Fibroblast of skin of left quadriceps (primary cell): ENCODE results near the gene B3GAT2.
A peak's percentile ranks its signal among the peaks of the same experiment; 100 is the strongest.

Source experiments
- DNase-seq, 2 experiments: peaks; one replicate each; pipeline ENCODE4 v3.0.0-alpha.2; 2013; ENCODE audit warnings: low read depth in 2 of 2

The B3GAT2 gene

GRCh38 chr6:70900047-70900446 is 56.8 kb downstream of the B3GAT2 start:
- DNase-seq, result no peak

GRCh38 chr6:70894001-70894400 is 62.9 kb downstream of the B3GAT2 start:
- DNase-seq, result no peak

DNA sequence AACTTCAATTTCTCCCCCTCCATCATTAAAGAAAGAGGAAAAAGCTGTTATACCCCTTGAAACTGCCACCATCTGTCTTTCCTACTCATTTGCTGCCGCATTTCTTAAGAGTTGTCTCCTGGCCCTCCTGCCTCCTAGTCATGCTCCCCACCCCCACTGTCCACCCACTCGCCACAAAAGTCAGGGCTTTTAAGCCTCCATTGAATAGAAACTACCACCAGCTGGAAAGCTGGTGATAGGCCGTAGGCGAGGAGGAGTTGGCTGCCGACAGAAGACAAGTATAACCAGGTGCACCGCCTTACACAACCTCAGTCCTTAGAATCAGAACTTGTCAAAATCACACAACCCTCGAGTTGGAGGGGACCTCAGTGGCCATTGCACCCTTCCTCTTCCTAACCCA is 67.6 kb downstream of the B3GAT2 start:
- DNase-seq, result no peak

DNA sequence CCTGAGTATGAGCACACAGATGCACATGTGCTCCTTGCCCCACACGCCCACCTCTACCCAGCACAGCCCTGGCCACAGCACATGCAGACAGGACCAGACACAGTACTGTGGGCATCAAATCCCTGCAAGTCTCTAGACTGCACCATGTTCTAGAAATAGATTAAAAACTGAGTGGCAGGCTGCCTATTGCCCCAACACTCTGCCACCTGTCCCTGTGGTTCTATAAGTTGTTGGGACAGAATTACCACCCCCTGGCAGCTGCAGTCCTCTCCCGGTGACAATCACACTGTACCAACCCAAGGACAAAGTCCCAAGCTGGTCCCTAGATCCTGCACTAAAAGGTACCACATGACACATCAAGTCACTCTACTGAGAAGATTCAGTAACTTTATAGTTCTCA is 70.2 kb downstream of the B3GAT2 start:
- DNase-seq, result no peak

- no peak for DNase-seq
Measured at GRCh38 chr6:70886071-70886470, 70.8 kb downstream of the B3GAT2 start.

- peak; percentile 20 to 25 for DNase-seq
Measured at GRCh38 chr6:70884074-70884983, 72.5 kb downstream of the B3GAT2 start.

GRCh38 chr6:70879496-70879895 is 77.4 kb downstream of the B3GAT2 start:
- no peak for DNase-seq

DNA sequence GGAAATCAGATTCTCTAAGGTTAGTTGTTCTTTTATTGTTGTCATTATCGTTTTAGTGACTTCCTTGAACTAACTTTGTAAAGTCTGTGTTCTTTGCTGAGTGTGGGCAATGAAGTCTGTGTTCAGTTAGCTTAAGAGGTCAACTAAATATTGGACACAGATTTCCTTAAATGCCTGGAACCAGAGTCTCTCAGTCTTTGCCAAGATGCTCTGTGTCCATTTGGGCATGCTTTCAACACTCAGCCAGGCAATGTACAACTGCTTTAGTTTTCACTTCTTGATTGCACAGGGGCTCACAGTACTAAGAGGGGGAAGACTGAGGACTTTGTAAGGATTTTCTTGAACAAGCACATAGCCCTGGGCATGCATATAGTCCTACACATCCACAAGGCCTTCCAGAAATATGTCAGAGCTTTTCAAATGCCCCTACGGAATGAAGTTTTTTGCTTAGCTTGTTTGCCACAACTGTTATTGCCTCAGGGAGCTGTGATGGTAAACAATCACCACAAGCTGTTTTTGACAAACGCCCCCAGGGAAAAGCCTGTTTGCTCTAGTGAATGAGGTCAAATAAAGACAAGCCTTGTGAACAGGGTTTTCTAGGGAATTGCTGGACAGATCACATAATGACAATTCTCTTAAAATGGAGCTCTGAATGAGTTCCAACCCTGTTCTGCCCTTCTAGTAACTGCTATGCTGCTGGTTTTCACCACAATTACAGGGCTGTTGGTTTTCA is 82.5 kb downstream of the B3GAT2 start:
- DNase-seq, result no peak

DNA sequence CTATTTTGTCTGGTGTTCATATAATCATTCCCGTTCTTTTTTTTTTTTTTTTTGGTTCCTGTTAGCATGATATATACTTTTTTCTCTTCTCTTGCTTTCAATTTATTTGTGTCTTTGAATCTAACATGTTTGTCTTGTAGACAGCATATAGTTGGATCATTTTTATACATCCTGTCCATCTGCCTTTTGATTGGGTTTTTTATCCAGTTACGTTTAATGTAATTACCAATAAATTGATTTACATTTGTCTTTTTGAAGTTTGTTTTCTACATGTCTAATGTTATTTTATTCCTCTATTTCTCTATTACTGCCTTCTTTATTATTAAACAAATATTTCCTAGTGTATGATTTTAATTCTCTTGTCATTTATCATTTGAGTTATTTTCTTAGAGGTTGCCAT is 84.4 kb downstream of the B3GAT2 start:
- no peak for DNase-seq

DNA sequence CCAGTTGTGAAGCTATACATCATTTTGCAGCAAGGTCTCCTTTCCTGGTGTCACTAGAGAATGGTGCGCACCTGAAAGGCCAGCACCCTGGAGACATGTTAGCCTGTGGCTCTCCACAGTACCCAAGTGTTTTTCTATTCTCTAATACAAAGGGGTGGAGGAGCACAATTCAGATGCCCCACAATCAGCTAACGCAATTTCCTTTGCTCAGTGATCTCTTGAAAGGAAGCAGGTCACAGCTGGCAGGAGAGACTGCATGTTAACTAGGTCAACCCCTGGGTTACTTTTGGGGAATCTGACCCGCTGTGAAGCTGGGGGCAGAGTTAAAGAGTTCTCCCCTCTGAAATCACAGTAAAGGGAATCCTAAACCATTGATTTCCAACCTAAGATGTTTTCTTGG is 92.5 kb downstream of the B3GAT2 start:
- DNase-seq, result no peak

GRCh38 chr6:70863343-70863742 is 93.5 kb downstream of the B3GAT2 start:
- no peak for DNase-seq

DNA sequence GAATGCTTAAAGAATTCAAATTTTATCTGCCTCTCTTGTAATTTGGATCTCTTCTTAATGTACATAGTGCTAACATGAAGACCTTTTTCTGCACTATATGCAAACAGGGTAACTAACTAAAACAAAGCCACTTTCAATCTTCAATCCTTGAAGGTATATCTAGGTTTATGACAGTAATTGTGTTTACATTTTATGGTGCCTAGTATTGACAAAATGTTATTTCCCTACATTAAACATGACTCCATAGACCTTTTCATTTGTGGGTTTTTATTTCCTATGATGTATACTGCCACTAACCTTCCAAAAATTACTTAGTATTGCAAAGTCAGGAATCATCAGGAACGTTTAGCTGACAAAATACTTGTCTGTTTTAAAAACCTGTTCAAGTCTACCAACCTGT is 95.9 kb downstream of the B3GAT2 start:
- DNase-seq, result no peak

- DNase-seq, result no peak
Measured at GRCh38 chr6:70860045-70860444, 96.8 kb downstream of the B3GAT2 start.

DNA sequence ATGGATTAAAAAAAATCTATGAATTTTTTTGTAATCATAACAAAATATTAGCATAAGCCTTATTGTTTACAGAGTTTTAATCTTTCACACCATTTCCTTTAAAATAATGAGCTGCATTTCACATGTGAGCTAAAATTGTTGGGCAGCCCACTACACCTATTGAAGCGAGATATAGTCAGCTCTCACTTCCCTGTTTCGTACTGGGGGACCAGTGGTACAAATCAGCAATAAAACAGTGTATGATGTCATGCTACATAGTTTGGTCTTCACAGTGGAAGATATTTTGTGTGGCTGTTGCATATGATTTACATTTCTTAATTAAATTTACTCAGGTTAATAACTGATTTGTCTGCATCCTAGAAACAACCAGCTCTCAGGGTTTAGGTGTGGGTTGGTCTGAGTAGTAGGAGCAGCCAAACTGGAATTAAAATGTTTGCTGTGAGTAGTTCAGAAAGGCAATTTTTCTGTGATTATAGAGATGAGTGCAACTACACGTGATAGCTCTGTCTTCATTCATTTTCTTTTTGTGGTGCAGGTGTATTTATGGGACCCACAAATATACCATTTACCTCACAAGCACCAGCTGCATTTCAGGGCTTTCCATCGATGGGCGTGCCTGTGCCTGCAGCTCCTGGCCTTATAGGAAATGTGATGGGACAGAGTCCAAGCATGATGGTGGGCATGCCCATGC is 99.3 kb downstream of the B3GAT2 start:
- no peak for DNase-seq

DNA sequence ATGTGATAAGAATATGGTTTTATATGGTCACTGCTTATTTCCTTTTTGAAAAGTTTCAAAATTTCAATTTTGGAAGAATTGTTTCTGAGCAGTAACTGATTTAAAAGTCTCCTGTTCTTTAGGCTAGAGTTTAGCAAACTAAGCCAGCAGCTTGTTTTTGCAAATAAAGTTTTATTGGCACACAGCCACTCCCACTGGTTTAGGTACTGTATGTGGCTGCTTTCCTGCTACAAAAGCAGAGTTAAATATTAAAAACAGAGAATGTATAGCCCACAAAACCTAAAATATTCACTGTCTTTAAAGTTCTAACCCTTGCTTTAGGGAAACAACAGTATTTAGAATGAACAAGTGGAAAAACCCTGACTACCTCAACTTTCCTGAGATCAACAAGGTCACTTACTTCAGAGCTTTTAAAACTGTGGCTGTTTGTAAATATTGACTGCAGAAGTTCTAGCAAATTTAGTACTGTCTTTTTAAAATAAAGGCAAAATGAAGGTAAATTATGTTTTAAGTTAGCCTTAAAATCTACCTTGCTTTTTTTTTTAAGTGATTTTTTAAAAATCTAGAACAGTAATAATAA is 104.1 kb downstream of the B3GAT2 start:
- no peak for DNase-seq

- DNase-seq, result no peak
Measured at GRCh38 chr6:70849348-70850069, 107.4 kb downstream of the B3GAT2 start.

DNA sequence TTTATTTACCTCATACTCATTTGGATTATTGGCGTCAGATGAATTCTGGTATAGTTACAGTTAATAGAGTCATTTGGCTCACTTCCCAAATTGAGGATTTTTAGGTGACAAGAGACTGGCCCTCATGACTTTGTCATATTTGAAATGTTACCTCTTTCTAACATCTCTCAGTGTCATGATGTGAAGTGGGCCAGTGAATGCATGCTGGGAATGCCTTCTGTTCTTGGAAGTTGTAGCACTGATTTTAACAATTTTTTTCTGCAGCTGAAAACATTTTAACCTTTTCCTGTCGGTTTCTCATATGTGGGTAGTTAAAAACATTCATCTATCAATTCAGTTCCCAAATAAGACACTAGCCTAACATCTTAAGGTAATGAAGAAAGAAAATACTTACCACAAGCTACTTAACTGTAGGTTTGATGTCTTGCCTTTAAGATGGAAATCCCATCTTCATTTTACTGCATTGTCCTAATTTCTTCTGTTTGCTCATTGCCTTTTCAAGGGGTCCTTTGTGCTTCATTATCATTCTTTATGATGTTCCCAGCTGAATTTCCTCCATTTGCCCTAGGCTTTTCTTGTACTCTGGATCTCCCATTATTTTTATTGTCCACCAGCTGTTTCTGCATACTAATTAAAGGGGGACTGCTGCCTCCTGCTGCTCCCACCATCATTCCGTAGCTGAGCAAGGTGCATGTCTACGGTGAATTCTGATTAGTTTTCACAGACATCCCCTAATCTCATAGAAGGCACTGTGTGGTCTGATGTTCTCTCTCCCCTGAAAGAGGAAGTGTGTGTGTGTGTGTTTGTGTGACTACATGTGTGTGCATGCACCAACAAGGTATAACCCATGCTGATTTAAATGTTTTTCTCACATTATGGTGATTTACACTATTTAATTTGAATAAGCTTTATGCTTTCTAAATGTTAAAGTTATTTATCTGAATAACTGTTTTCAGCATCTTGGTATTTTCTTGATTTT is 109.5 kb downstream of the B3GAT2 start:
- DNase-seq, result no peak

DNA sequence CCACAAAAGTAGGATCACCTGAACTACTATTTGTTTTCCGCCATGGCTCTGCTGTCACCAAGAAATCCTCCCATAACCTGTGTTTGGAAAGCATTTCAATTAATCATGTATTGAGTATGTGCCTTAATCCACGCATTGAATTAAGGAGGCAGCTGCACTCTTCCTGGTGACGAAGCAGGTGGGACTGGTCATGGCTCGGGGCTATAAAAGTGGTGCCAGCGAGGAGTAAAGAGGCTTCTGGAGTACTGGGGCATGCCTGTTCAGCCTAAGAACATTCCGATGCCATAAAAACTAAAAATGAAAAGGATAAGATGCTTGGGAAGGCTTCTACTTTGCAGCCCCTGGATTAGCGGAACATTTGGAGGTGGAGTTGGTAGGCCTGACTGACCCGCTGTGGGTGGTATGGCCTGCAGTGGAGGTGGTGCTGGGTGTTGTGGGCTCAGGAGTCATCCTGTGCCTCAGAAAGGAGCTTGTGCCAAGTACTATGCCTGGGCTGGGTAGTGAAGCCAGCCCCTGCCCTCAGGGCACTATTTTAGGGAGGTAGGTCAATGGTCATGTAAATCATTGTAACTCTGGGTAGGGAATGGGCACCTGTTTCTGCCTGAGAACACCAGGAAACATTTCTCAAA is 110.5 kb downstream of the B3GAT2 start:
- DNase-seq, result no peak

- no peak for DNase-seq
Measured at GRCh38 chr6:70844301-70844700, 112.6 kb downstream of the B3GAT2 start.
